ENCODE results near the gene GDPD4.

GDPD4 gene

DNA sequence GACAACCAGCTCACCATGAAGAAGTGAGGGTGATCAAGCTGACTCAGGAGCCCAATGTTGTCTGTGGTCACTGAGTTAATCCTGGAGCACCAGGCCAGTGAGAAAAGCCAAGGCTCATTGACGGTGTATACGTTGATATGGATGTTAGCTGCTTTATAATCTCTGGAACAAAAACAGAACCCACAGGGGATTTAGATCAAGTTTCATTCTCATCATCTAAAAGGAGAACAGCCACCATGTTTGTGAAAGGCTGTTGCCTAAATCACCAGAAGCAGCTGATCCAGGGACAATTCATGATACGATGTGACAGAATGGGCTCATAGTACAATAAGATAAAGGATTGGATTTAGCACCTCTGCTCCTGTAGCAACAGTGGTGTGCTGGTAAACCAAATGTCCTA is 68.5 kb downstream of the GDPD4 start:
- CTCF ChIA-PET = no interaction called here
- POLR2A ChIA-PET (ENCODE audit: low non-redundant PET) = no interaction called here
- TF ChIP-seq CTCF (conservative IDR thresholded peaks at IDR 0.05; ENCODE audit: low read depth) = no peak
- DNase-seq (ENCODE audit: low spot score) = no peak
- H3K27ac ChIP-seq = no peak overlapping the region

DNA sequence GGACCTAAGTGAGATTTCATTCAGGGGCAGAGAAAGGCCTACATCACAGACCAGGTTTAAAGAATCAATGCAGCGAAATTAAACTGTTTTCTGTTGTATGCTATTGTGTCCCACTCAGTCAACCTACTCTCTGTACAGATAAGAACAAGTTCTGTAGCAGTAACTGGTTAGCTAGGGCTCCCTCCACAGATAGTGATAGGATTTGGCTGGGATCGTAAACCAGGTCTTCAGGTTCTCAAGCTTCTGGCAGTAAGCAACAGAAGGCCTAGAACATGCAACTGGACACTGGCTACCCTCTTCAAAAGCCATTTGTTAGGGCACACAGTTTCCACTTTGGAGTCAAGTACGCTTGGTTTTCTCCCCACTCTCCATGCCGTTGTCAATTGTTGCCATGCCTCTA is 69.2 kb downstream of the GDPD4 start:
- DNase-seq (ENCODE audit: low spot score) = no peak
- CTCF ChIA-PET = interaction anchor here (0.6 kb wide), 1 partner anchor 162 kb away, joined by 3 read pairs; no protein-coding TSS in a partner anchor
- no peak for TF ChIP-seq CTCF (conservative IDR thresholded peaks at IDR 0.05; ENCODE audit: low read depth)
- H3K27ac ChIP-seq = no peak overlapping the region
- POLR2A ChIA-PET (ENCODE audit: low non-redundant PET) = no interaction called here

GRCh38 chr11:77231800-77232199 is 69.7 kb downstream of the GDPD4 start:
- no peak for DNase-seq (ENCODE audit: low spot score)
- TF ChIP-seq CTCF (conservative IDR thresholded peaks at IDR 0.05; ENCODE audit: low read depth) = no peak
- CTCF ChIA-PET = interaction anchor here (0.6 kb wide), 1 partner anchor 162 kb away, joined by 3 read pairs; no protein-coding TSS in a partner anchor
- POLR2A ChIA-PET (ENCODE audit: low non-redundant PET) = no interaction called here
- no peak overlapping the region for H3K27ac ChIP-seq

- ChIA-PET CTCF (interaction anchor here (0.7 kb wide), 1 partner anchor 790 kb away, joined by 3 read pairs; no protein-coding TSS in a partner anchor), POLR2A (ENCODE audit: low non-redundant PET) (no interaction called here)
- no peak for TF ChIP-seq CTCF (conservative IDR thresholded peaks at IDR 0.05; ENCODE audit: low read depth)
- no peak overlapping the region for H3K27ac ChIP-seq
- no peak for DNase-seq (ENCODE audit: low spot score)
Observed at GRCh38 chr11:77230878-77231605, 70.4 kb downstream of the GDPD4 start.

GRCh38 chr11:77223797-77224196 is 77.7 kb downstream of the GDPD4 start:
- ChIA-PET POLR2A (ENCODE audit: low non-redundant PET) (no interaction called here), CTCF (no interaction called here)
- DNase-seq (ENCODE audit: low spot score) = no peak
- no peak overlapping the region for H3K27ac ChIP-seq
- no peak for TF ChIP-seq CTCF (conservative IDR thresholded peaks at IDR 0.05; ENCODE audit: low read depth)

DNA sequence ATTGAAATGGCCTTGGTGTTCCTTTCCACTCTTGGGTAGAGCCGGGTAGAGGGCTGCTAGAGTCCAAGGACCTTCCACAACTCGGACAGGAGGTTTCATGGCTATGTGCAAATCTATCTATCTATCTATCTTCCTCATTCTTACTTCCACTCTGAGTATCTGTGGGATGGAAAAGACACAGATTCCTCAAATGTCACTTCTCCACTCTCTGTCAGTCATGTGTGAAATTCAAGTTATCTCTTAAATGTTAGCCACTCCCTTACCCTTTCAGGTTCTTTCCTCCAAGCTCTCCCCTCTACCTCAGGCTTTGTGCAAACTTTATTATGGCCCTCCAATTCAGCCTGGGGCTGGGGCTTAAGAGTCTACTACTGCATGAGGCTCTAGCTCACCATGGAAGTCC is 84.3 kb downstream of the GDPD4 start:
- no peak overlapping the region for H3K27ac ChIP-seq
- no peak for TF ChIP-seq CTCF (conservative IDR thresholded peaks at IDR 0.05; ENCODE audit: low read depth)
- ChIA-PET POLR2A (ENCODE audit: low non-redundant PET) (no interaction called here), CTCF (no interaction called here)
- DNase-seq (ENCODE audit: low spot score) = no peak

Measured in RWPE1 (cell line).